A549 (cell line): ENCODE data around the gene LCP1. TPM values are rescaled to one million over a fixed set of nuclear protein-coding genes. Genes with fewer than 3 reads are reported as not detected.

Source experiments
- ATAC-seq, 2 experiments: fragments of 200-7000 bp in 1 of 2; fragments of >200 bp in 1 of 2; cut with Nextera tagmentation in 1 of 2; cut with Tn5 transposase in 1 of 2; 3 replicates each; pipeline versions ENCODE4 v1.8.0 to v1.9.1; 2018 to 2020; ENCODE audit warnings: mild to moderate bottlenecking in 1 of 2, moderate library complexity in 1 of 2
- CTCF ChIA-PET: fragments of 300-600 bp; sonication (Branson Sonifier 250); formaldehyde crosslinking; extraction: SDS; loops from one replicate; lab custom pipeline; 2021; ENCODE audit warnings: antibody characterized with exemption, inconsistent platforms; lab: Yijun Ruan, JAX
- POLR2A ChIA-PET: fragments of 350-600 bp; formaldehyde crosslinking; extraction: SDS; loops from one replicate; lab custom pipeline; 2021; ENCODE audit warnings: antibody characterized with exemption, inconsistent platforms; lab: Yijun Ruan, JAX
- DNase-seq, 2 experiments: peaks; one replicate each; pipeline versions ENCODE4 v3.0.0 to v3.0.0-alpha.2; 2011 to 2016; ENCODE audit warnings: low read depth in 1 of 2, low spot score in 1 of 2
- FAIRE-seq: peaks from 2 replicates; lab custom pipeline; 2011; peaks lifted over from hg19 to GRCh38; lab: Jason Lieb, UNC
- H3K27ac ChIP-seq, 2 experiments: fragments of >200 bp; sonication (Bioruptor Twin); formaldehyde crosslinking; 3 replicates each; pipeline ENCODE4 v1.5.1; 2016 to 2017
- H3K4me1 ChIP-seq: fragments of >200 bp; sonication (Bioruptor Twin); formaldehyde crosslinking; 3 replicates; pipeline ENCODE4 v1.6.1; 2016
- H3K4me2 ChIP-seq: fragments of >200 bp; sonication (Bioruptor Twin); formaldehyde crosslinking; 3 replicates; pipeline ENCODE4 v1.6.1; 2016
- H3K4me3 ChIP-seq: fragments of >200 bp; sonication (Bioruptor Twin); formaldehyde crosslinking; 3 replicates; pipeline ENCODE4 v1.5.1; 2016
- H3K9me3 ChIP-seq: fragments of >200 bp; sonication (Bioruptor Twin); formaldehyde crosslinking; 3 replicates; pipeline ENCODE4 v1.6.1; 2016
- BHLHE40 ChIP-seq: IDR thresholded peaks from 2 replicates; pipeline ENCODE4 v1.6.1; 2012; ENCODE audit warnings: low read depth, low read length, inconsistent platforms
- EHMT2 ChIP-seq: fragments of 200-600 bp; sonication (generic); IDR thresholded peaks from 2 replicates; pipeline ENCODE4 v1.6.1; 2016; ENCODE audit warnings: antibody characterized with exemption, low read depth, mild to moderate bottlenecking, moderate library complexity
- FOSB ChIP-seq: fragments of 250-450 bp; sonication (Bioruptor Pico); IDR thresholded peaks from 2 replicates; pipeline ENCODE4 v1.5.0; 2020; ENCODE audit warnings: mild to moderate bottlenecking, moderate library complexity
- GATA3 ChIP-seq: IDR thresholded peaks from 2 replicates; pipeline ENCODE4 v1.6.1; 2012; ENCODE audit warnings: borderline replicate concordance
- HDAC2 ChIP-seq: fragments of 200-600 bp; sonication (generic); IDR thresholded peaks from 2 replicates; pipeline ENCODE4 v1.6.1; 2016
- HEYL ChIP-seq: fragments of 250-450 bp; sonication (Bioruptor Pico); IDR thresholded peaks from 2 replicates; pipeline ENCODE4 v1.8.0; 2021; ENCODE audit warnings: mild to moderate bottlenecking, moderate library complexity
- MAFK ChIP-seq: fragments of 450-650 bp; IDR thresholded peaks from 2 replicates; pipeline ENCODE4 v1.6.1; 2014; ENCODE audit not compliant: partially characterized antibody
- NFE2L2 ChIP-seq: fragments of 150-350 bp; conservative IDR thresholded peaks from 2 replicates; pipeline ENCODE4 v1.6.1; 2014; ENCODE audit warnings: low read length
- POLR2A ChIP-seq: IDR thresholded peaks from 2 replicates; pipeline ENCODE4 v1.6.1; 2012; ENCODE audit warnings: mild to moderate bottlenecking, low read length
- SMC3 ChIP-seq: fragments of >200 bp; sonication (Bioruptor Twin); formaldehyde crosslinking; IDR thresholded peaks from 3 replicates; pipeline ENCODE4 v1.6.1; 2018; ENCODE audit warnings: inconsistent platforms
- ZFP36 ChIP-seq: fragments of 450-650 bp; IDR thresholded peaks from 2 replicates; pipeline ENCODE4 v1.6.1; 2014; ENCODE audit warnings: borderline replicate concordance; ENCODE audit not compliant: partially characterized antibody
- ZSCAN20 ChIP-seq: fragments of 250-450 bp; sonication (Bioruptor Pico); IDR thresholded peaks from 2 replicates; pipeline ENCODE4 v1.8.0; 2022; ENCODE audit warnings: mild to moderate bottlenecking, moderate library complexity
- WGBS: methylation state at CpG from one replicate; pipeline ENCODE4 v1.1.6; 2017; ENCODE audit errors: missing lambda C conversion rate; 5-methylcytosine and 5-hydroxymethylcytosine counted together
- polyA plus RNA-seq, 4 experiments: library from polyadenylated mRNA; depleted of rRNA in 3 of 4; stranded (reverse); fragments of >200 nt; fragmentation: RNase III in 1 of 4; extraction: RNeasy Plus Mini Kit Qiagen cat#74134 plus additional on column Dnase treatment in 1 of 4; gene quantifications; 2 replicates in 3 of 4; 3 replicates in 1 of 4; pipeline ENCODE4 v1.2.3, GENCODE V29; 2011 to 2017
- TF ChIP-seq, protein P1 (sequence below): fragments of >200 bp; sonication (Bioruptor Twin); formaldehyde crosslinking; IDR thresholded peaks from 3 replicates; pipeline ENCODE4 v1.5.1; 2016
- TF ChIP-seq, protein P2 (sequence below): fragments of 250-450 bp; sonication (Bioruptor Pico); IDR thresholded peaks from 2 replicates; pipeline ENCODE4 v1.5.0; 2021; ENCODE audit warnings: mild to moderate bottlenecking, moderate library complexity, borderline replicate concordance
- TF ChIP-seq, protein P3 (sequence below): fragments of 200-600 bp; sonication (generic); IDR thresholded peaks from 2 replicates; pipeline ENCODE4 v1.6.1; 2016; ENCODE audit warnings: antibody characterized with exemption, mild to moderate bottlenecking, moderate library complexity
- TF ChIP-seq, protein P4 (sequence below): IDR thresholded peaks from 2 replicates; pipeline ENCODE4 v1.6.1; 2012
- TF ChIP-seq, protein P5 (sequence below): fragments of 150-350 bp; IDR thresholded peaks from 2 replicates; pipeline ENCODE4 v1.6.1; 2014; ENCODE audit warnings: low read depth, mild to moderate bottlenecking, low read length

The LCP1 gene
- polyA plus RNA-seq, 2 of the 4 experiments (the other 2 are of a cell fraction): 0.09 to 0.19 TPM

DNA sequence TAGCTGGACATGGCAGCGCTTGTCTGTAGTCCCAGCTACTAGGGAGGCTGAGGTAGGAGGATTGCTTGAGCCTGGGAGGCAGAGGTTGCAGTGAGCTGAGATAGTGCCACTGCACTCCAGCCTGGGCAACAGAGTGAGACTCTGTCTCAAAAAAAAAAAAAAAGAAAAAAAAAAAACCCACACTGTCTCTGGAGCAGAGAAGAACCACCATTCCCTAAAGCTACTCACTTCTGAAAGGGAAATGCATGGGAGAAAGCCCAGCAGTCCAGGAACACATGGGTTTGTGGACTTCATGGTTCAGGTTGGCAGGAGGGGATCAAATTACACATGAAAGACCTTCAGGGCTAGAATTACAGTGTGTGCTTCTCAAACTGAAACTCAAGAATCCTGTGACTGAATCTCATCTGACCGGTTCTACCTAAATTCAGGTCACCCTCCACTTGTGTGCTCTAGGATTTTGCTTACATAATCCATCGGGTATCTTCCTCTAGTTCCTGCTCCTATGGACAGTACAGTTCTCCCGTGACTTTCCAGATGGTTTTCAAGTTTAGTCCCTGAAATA, 46.9 kb downstream of the LCP1 start:
- no peak for DNase-seq
- no peak for FAIRE-seq
- WGBS: 74% methylated on average over 4 of the region's 4 CpGs
- POLR2A ChIA-PET: no interaction called here
- CTCF ChIA-PET: interaction anchor here (2.4 kb wide), 1 partner anchor 25 kb away, joined by 7 read pairs; no protein-coding TSS in a partner anchor
- Histone ChIP-seq H3K4me2 (no peak overlapping the region), H3K9me3 (no peaks in the 10 kb centered on the region), H3K4me1 (no peaks in the 10 kb centered on the region), H3K4me3 (no peak overlapping the region), H3K27ac (no peak overlapping the region)
- ATAC-seq: no peak
- TF ChIP-seq EHMT2: no peak
- TF ChIP-seq, protein P1, sequence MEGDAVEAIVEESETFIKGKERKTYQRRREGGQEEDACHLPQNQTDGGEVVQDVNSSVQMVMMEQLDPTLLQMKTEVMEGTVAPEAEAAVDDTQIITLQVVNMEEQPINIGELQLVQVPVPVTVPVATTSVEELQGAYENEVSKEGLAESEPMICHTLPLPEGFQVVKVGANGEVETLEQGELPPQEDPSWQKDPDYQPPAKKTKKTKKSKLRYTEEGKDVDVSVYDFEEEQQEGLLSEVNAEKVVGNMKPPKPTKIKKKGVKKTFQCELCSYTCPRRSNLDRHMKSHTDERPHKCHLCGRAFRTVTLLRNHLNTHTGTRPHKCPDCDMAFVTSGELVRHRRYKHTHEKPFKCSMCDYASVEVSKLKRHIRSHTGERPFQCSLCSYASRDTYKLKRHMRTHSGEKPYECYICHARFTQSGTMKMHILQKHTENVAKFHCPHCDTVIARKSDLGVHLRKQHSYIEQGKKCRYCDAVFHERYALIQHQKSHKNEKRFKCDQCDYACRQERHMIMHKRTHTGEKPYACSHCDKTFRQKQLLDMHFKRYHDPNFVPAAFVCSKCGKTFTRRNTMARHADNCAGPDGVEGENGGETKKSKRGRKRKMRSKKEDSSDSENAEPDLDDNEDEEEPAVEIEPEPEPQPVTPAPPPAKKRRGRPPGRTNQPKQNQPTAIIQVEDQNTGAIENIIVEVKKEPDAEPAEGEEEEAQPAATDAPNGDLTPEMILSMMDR: no peak
- TF ChIP-seq ZSCAN20: no peak
- TF ChIP-seq HDAC2: no peak
- TF ChIP-seq HEYL (CRISPR knock-in tag): no peak
- TF ChIP-seq, protein P2, sequence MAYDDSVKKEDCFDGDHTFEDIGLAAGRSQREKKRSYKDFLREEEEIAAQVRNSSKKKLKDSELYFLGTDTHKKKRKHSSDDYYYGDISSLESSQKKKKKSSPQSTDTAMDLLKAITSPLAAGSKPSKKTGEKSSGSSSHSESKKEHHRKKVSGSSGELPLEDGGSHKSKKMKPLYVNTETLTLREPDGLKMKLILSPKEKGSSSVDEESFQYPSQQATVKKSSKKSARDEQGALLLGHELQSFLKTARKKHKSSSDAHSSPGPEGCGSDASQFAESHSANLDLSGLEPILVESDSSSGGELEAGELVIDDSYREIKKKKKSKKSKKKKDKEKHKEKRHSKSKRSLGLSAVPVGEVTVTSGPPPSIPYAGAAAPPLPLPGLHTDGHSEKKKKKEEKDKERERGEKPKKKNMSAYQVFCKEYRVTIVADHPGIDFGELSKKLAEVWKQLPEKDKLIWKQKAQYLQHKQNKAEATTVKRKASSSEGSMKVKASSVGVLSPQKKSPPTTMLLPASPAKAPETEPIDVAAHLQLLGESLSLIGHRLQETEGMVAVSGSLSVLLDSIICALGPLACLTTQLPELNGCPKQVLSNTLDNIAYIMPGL: no peak
- no peak for TF ChIP-seq POLR2A
- TF ChIP-seq ZFP36: no peak
- TF ChIP-seq, protein P3, sequence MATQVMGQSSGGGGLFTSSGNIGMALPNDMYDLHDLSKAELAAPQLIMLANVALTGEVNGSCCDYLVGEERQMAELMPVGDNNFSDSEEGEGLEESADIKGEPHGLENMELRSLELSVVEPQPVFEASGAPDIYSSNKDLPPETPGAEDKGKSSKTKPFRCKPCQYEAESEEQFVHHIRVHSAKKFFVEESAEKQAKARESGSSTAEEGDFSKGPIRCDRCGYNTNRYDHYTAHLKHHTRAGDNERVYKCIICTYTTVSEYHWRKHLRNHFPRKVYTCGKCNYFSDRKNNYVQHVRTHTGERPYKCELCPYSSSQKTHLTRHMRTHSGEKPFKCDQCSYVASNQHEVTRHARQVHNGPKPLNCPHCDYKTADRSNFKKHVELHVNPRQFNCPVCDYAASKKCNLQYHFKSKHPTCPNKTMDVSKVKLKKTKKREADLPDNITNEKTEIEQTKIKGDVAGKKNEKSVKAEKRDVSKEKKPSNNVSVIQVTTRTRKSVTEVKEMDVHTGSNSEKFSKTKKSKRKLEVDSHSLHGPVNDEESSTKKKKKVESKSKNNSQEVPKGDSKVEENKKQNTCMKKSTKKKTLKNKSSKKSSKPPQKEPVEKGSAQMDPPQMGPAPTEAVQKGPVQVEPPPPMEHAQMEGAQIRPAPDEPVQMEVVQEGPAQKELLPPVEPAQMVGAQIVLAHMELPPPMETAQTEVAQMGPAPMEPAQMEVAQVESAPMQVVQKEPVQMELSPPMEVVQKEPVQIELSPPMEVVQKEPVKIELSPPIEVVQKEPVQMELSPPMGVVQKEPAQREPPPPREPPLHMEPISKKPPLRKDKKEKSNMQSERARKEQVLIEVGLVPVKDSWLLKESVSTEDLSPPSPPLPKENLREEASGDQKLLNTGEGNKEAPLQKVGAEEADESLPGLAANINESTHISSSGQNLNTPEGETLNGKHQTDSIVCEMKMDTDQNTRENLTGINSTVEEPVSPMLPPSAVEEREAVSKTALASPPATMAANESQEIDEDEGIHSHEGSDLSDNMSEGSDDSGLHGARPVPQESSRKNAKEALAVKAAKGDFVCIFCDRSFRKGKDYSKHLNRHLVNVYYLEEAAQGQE: no peak
- TF ChIP-seq GATA3: no peak
- no peak for TF ChIP-seq FOSB (CRISPR knock-in tag)
- TF ChIP-seq, protein P4, sequence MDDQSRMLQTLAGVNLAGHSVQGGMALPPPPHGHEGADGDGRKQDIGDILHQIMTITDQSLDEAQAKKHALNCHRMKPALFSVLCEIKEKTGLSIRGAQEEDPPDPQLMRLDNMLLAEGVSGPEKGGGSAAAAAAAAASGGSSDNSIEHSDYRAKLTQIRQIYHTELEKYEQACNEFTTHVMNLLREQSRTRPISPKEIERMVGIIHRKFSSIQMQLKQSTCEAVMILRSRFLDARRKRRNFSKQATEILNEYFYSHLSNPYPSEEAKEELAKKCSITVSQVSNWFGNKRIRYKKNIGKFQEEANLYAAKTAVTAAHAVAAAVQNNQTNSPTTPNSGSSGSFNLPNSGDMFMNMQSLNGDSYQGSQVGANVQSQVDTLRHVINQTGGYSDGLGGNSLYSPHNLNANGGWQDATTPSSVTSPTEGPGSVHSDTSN: no peak
- no peak for TF ChIP-seq BHLHE40
- TF ChIP-seq, protein P5, sequence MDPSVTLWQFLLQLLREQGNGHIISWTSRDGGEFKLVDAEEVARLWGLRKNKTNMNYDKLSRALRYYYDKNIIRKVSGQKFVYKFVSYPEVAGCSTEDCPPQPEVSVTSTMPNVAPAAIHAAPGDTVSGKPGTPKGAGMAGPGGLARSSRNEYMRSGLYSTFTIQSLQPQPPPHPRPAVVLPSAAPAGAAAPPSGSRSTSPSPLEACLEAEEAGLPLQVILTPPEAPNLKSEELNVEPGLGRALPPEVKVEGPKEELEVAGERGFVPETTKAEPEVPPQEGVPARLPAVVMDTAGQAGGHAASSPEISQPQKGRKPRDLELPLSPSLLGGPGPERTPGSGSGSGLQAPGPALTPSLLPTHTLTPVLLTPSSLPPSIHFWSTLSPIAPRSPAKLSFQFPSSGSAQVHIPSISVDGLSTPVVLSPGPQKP: no peak
- TF ChIP-seq NFE2L2: no peak
- TF ChIP-seq SMC3: no peak

DNA sequence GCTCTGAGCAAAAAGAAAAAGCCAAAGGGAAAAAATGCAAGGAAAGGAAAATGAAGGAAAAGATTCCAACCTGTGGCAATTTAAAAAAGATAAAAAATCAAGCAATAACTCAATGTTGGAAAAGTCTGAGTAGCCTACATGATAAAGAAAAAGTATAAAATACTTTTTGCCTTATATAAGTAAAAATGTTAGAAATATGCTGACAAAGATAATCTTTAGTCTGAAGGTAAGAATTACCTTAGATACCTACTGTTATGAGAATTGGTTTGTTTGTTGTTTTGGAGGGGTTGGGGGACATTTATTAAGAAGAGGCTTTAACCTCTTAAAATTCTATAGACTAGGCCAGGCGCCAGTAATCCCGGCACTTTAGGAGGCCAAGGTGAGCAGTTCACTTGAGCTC, 47.5 kb downstream of the LCP1 start:
- ATAC-seq: no peak
- no peak overlapping the region for H3K4me2 ChIP-seq
- 88% methylated on average over 2 of the region's 2 CpGs for WGBS
- no peak overlapping the region for H3K4me3 ChIP-seq
- FAIRE-seq: no peak
- CTCF ChIA-PET: interaction anchor here (2.4 kb wide), 1 partner anchor 26 kb away, joined by 7 read pairs; no protein-coding TSS in a partner anchor
- POLR2A ChIA-PET: no interaction called here
- no peaks in the 10 kb centered on the region for H3K4me1 ChIP-seq
- H3K9me3 ChIP-seq: no peaks in the 10 kb centered on the region
- DNase-seq: no peak
- H3K27ac ChIP-seq: no peak overlapping the region
- TF ChIP-seq EHMT2: no peak
- peak; percentile 38 for TF ChIP-seq MAFK
